Measurements from ENCODE around the gene TPO. TPM values are rescaled to one million over a fixed set of nuclear protein-coding genes. Genes with fewer than 3 reads are reported as not detected.

TPO gene
- polyA plus RNA-seq, 4 donors = 0.34 to 1.7 (median 1.4) TPM; not detected in 1

- WGBS, 3 donors = 87 to 92% (median 90%) methylated on average over 11 of the region's 11 CpGs
- Histone ChIP-seq H3K27me3 (ENCODE audit: control insufficient read depth in 3 of 3, insufficient read depth in 3 of 3, low read length in 3 of 3) (no peaks in the 10 kb centered on the region), H3K27ac (ENCODE audit: low read depth in 1 of 3, low read length in 2 of 3) (no peak overlapping the region), H3K4me3 (ENCODE audit: low read depth in 1 of 3, low read length in 3 of 3) (no peak overlapping the region), H3K36me3 (ENCODE audit: control insufficient read depth in 3 of 3, insufficient read depth in 2 of 3, low read depth in 1 of 3, low read length in 3 of 3) (peaks cover 0 to 2% (median 0%) of the 10 kb centered on the region in 3 donors), H3K4me1 (ENCODE audit: control insufficient read depth in 3 of 3, insufficient read depth in 2 of 3, low read depth in 1 of 3, low read length in 2 of 3) (peaks cover 0 to 20% (median 0%) of the 10 kb centered on the region in 3 donors), H3K9me3 (ENCODE audit: control insufficient read depth in 2 of 2, insufficient read depth in 1 of 2, low read depth in 1 of 2, low read length in 1 of 2) (no peaks in the 10 kb centered on the region)
- DNase-seq = no peak
- no peak for FAIRE-seq
Observed at GRCh38 chr2:1542971-1543370, 129.7 kb downstream of the TPO start.

DNA sequence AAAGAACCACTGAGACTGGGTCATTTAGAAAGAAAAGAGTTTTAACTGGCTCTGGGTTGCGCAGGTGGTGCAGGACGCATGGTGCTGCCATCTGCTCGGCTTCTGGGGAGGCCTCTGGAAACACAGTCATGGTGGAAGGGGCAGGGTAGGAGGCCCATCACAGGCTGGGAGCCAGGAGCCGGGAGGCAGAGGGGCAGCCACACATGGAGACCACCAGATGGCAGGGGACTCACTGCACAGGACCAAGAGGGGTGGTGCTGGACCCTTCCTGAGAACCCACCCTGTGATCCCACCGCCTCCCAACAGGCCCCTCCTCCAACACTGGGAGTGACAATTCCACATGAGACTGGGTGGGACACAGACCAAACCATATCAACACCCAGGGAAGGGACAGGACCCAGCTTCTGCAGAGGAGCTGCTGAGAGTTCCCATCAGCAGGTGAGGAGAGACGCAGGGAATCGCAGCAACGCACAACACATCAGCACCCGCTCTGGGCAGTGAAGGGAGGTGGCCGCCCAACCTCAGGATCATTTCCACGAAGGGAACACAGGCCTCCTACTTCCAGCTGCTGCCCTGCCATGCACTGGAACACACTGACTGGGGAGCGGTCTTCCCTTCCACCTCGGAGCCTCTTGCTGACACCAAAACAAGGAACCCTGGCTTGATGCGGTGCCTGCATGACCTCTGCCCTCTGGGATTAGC, 130.7 kb downstream of the TPO start:
- DNase-seq (no peak), FAIRE-seq (no peak)
- H3K4me3 ChIP-seq (ENCODE audit: low read depth in 1 of 3, low read length in 3 of 3) = no peak overlapping the region
- H3K27me3 ChIP-seq (ENCODE audit: control insufficient read depth in 3 of 3, insufficient read depth in 3 of 3, low read length in 3 of 3) = no peaks in the 10 kb centered on the region
- peaks cover 0 to 20% (median 0%) of the 10 kb centered on the region in 3 donors for H3K4me1 ChIP-seq (ENCODE audit: control insufficient read depth in 3 of 3, insufficient read depth in 2 of 3, low read depth in 1 of 3, low read length in 2 of 3)
- H3K27ac ChIP-seq (ENCODE audit: low read depth in 1 of 3, low read length in 2 of 3) = no peak overlapping the region
- peaks cover 0 to 2% (median 0%) of the 10 kb centered on the region in 3 donors for H3K36me3 ChIP-seq (ENCODE audit: control insufficient read depth in 3 of 3, insufficient read depth in 2 of 3, low read depth in 1 of 3, low read length in 3 of 3)
- WGBS, 3 donors = 85 to 91% (median 88%) methylated on average over 14 of the region's 14 CpGs
- no peaks in the 10 kb centered on the region for H3K9me3 ChIP-seq (ENCODE audit: control insufficient read depth in 2 of 2, insufficient read depth in 1 of 2, low read depth in 1 of 2, low read length in 1 of 2)

- H3K36me3 ChIP-seq (ENCODE audit: control insufficient read depth in 3 of 3, insufficient read depth in 2 of 3, low read depth in 1 of 3, low read length in 3 of 3) = peaks cover 0 to 2% (median 0%) of the 10 kb centered on the region in 3 donors
- H3K9me3 ChIP-seq (ENCODE audit: control insufficient read depth in 2 of 2, insufficient read depth in 1 of 2, low read depth in 1 of 2, low read length in 1 of 2) = no peaks in the 10 kb centered on the region
- DNase-seq (no peak), FAIRE-seq (no peak)
- WGBS, 3 donors = 70 to 77% (median 76%) methylated on average over 4 of the region's 4 CpGs
- no peak overlapping the region for H3K4me3 ChIP-seq (ENCODE audit: low read depth in 1 of 3, low read length in 3 of 3)
- H3K27me3 ChIP-seq (ENCODE audit: control insufficient read depth in 3 of 3, insufficient read depth in 3 of 3, low read length in 3 of 3) = no peaks in the 10 kb centered on the region
- H3K27ac ChIP-seq (ENCODE audit: low read depth in 1 of 3, low read length in 2 of 3) = no peak overlapping the region
- peaks cover 0 to 23% (median 0%) of the 10 kb centered on the region in 3 donors for H3K4me1 ChIP-seq (ENCODE audit: control insufficient read depth in 3 of 3, insufficient read depth in 2 of 3, low read depth in 1 of 3, low read length in 2 of 3)
Observed at GRCh38 chr2:1544478-1545069, 131.3 kb downstream of the TPO start.

DNA sequence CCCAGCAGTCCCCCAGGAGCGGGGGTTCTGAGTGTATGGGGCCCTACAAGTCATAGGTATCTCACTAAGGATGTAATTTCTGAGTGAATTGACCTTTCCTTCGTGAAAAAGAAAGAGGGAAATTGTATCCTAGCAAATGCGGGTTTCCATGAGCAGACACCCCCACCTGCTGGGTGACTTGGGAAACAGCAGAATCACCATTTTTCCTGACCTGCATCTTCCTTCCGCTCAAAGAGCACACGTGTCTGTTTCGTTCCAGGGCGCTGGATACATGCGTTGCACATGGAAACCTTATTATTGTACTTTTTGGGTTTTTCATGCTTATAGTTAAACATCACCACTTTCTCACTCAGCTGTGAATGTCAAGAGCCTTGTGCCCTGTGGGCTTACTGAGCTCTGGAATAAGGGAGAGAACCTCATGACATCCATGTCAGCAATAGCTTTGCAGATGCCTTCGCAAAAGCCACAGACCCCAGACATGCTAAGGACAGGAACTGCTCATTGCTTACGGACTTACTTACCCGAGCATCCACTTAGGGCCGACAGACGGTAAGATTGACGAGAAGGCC, 132.8 kb downstream of the TPO start:
- 29 to 36% (median 31%) methylated on average over 14 of the region's 14 CpGs for WGBS, 3 donors
- Histone ChIP-seq H3K4me1 (ENCODE audit: control insufficient read depth in 3 of 3, insufficient read depth in 2 of 3, low read depth in 1 of 3, low read length in 2 of 3) (peaks cover 0 to 32% (median 0%) of the 10 kb centered on the region in 3 donors), H3K9me3 (ENCODE audit: control insufficient read depth in 2 of 2, insufficient read depth in 1 of 2, low read depth in 1 of 2, low read length in 1 of 2) (no peaks in the 10 kb centered on the region)

GRCh38 chr2:1546901-1547300, 133.6 kb downstream of the TPO start:
- no peak overlapping the region for H3K4me3 ChIP-seq (ENCODE audit: low read depth in 1 of 3, low read length in 3 of 3)
- peak in 1 of 2 donors; percentile 33 for DNase-seq
- no peaks in the 10 kb centered on the region for H3K9me3 ChIP-seq (ENCODE audit: control insufficient read depth in 2 of 2, insufficient read depth in 1 of 2, low read depth in 1 of 2, low read length in 1 of 2)
- FAIRE-seq = no peak
- 86 to 89% (median 88%) methylated on average over 10 of the region's 10 CpGs for WGBS, 3 donors
- no peak overlapping the region for H3K27ac ChIP-seq (ENCODE audit: low read depth in 1 of 3, low read length in 2 of 3)
- no peaks in the 10 kb centered on the region for H3K27me3 ChIP-seq (ENCODE audit: control insufficient read depth in 3 of 3, insufficient read depth in 3 of 3, low read length in 3 of 3)
- peaks cover 0 to 30% (median 0%) of the 10 kb centered on the region in 3 donors for H3K4me1 ChIP-seq (ENCODE audit: control insufficient read depth in 3 of 3, insufficient read depth in 2 of 3, low read depth in 1 of 3, low read length in 2 of 3)
- no peaks in the 10 kb centered on the region for H3K36me3 ChIP-seq (ENCODE audit: control insufficient read depth in 3 of 3, insufficient read depth in 2 of 3, low read depth in 1 of 3, low read length in 3 of 3)

More for the DNA sequence above, 132.8 kb downstream of the TPO start:
- peak; percentile 35 to 75 for DNase-seq
- no peaks in the 10 kb centered on the region for H3K27me3 ChIP-seq (ENCODE audit: control insufficient read depth in 3 of 3, insufficient read depth in 3 of 3, low read length in 3 of 3)
- no peak overlapping the region for H3K4me3 ChIP-seq (ENCODE audit: low read depth in 1 of 3, low read length in 3 of 3)
- H3K36me3 ChIP-seq (ENCODE audit: control insufficient read depth in 3 of 3, insufficient read depth in 2 of 3, low read depth in 1 of 3, low read length in 3 of 3) = no peaks in the 10 kb centered on the region
- H3K27ac ChIP-seq (ENCODE audit: low read depth in 1 of 3, low read length in 2 of 3) = no peak overlapping the region
- no peak for FAIRE-seq

GRCh38 chr2:1548910-1549673, 135.8 kb downstream of the TPO start:
- Histone ChIP-seq H3K27me3 (ENCODE audit: control insufficient read depth in 3 of 3, insufficient read depth in 3 of 3, low read length in 3 of 3) (no peaks in the 10 kb centered on the region), H3K9me3 (ENCODE audit: control insufficient read depth in 2 of 2, insufficient read depth in 1 of 2, low read depth in 1 of 2, low read length in 1 of 2) (no peaks in the 10 kb centered on the region), H3K4me1 (ENCODE audit: control insufficient read depth in 3 of 3, insufficient read depth in 2 of 3, low read depth in 1 of 3, low read length in 2 of 3) (peaks cover 0 to 44% (median 0%) of the 10 kb centered on the region in 3 donors), H3K27ac (ENCODE audit: low read depth in 1 of 3, low read length in 2 of 3) (peak overlapping the region in 1 of 3 donors; percentile 58), H3K36me3 (ENCODE audit: control insufficient read depth in 3 of 3, insufficient read depth in 2 of 3, low read depth in 1 of 3, low read length in 3 of 3) (no peaks in the 10 kb centered on the region), H3K4me3 (ENCODE audit: low read depth in 1 of 3, low read length in 3 of 3) (no peak overlapping the region)
- 77 to 82% (median 79%) methylated on average over 15 of the region's 15 CpGs for WGBS, 3 donors
- FAIRE-seq = no peak
- no peak for DNase-seq

DNA sequence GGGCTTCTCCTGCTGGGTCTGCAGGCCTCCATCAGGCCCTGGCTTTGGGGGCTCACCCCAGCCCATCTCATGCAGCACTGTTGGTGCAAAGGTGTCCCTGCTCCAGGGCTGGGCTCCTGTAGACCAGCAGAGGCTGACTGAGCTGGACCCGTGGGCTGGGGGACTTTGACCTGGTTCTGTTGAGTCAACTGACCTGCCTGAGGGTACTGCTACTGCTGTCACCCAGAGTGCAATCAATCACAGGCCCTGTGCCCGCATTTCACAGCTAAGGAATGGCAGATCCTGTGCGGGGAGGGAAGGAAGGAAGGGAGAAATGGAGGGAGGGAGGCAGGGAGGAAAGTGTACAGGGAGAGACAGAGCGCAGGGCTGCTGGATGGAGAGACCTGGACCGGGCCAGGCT, 136.8 kb downstream of the TPO start:
- peaks cover 0 to 44% (median 0%) of the 10 kb centered on the region in 3 donors for H3K4me1 ChIP-seq (ENCODE audit: control insufficient read depth in 3 of 3, insufficient read depth in 2 of 3, low read depth in 1 of 3, low read length in 2 of 3)
- no peaks in the 10 kb centered on the region for H3K36me3 ChIP-seq (ENCODE audit: control insufficient read depth in 3 of 3, insufficient read depth in 2 of 3, low read depth in 1 of 3, low read length in 3 of 3)
- no peaks in the 10 kb centered on the region for H3K9me3 ChIP-seq (ENCODE audit: control insufficient read depth in 2 of 2, insufficient read depth in 1 of 2, low read depth in 1 of 2, low read length in 1 of 2)
- FAIRE-seq = no peak
- no peak overlapping the region for H3K4me3 ChIP-seq (ENCODE audit: low read depth in 1 of 3, low read length in 3 of 3)
- H3K27me3 ChIP-seq (ENCODE audit: control insufficient read depth in 3 of 3, insufficient read depth in 3 of 3, low read length in 3 of 3) = no peaks in the 10 kb centered on the region
- peak in 1 of 2 donors; percentile 70 for DNase-seq
- peak overlapping the region in 1 of 3 donors; percentile 73 for H3K27ac ChIP-seq (ENCODE audit: low read depth in 1 of 3, low read length in 2 of 3)
- 42 to 65% (median 49%) methylated on average over 5 of the region's 5 CpGs for WGBS, 3 donors

DNA sequence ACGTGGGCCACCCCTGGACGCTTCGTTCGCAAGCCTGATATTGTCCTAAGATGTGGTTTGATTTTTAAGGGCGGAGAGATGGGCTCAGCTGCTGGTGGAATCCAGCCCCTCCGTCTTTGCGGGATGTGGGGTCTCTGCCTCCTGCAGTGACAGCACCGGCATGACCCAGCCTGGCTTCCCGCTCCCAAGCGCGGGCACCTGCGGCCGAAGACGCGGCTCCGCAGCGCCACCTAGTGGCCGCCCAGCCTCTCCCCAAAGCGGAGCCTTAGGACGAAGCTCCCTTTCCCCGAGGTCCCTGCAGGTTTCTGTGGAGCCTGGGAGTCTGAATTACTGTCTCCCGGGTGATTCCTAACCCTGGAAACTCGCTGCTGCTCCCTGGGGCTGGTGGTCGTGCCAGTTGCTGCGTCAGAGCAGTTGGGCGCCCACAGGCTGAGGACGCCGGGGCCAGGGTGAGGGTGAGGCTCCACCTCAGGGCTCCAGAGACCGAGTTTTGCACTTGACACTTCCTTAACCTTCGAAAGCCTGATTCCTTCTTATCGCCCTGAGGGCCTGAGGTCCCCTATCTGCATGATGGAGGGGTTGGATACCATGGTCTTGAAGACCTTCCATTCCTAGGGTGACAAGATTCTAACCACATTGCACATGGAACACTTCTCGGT, 137.5 kb downstream of the TPO start:
- Histone ChIP-seq H3K27ac (ENCODE audit: low read depth in 1 of 3, low read length in 2 of 3) (peak overlapping the region in 1 of 3 donors; percentile 73), H3K4me1 (ENCODE audit: control insufficient read depth in 3 of 3, insufficient read depth in 2 of 3, low read depth in 1 of 3, low read length in 2 of 3) (peaks cover 0 to 44% (median 0%) of the 10 kb centered on the region in 3 donors), H3K4me3 (ENCODE audit: low read depth in 1 of 3, low read length in 3 of 3) (no peak overlapping the region), H3K36me3 (ENCODE audit: control insufficient read depth in 3 of 3, insufficient read depth in 2 of 3, low read depth in 1 of 3, low read length in 3 of 3) (no peaks in the 10 kb centered on the region), H3K27me3 (ENCODE audit: control insufficient read depth in 3 of 3, insufficient read depth in 3 of 3, low read length in 3 of 3) (no peaks in the 10 kb centered on the region), H3K9me3 (ENCODE audit: control insufficient read depth in 2 of 2, insufficient read depth in 1 of 2, low read depth in 1 of 2, low read length in 1 of 2) (no peaks in the 10 kb centered on the region)
- peak; percentile 31 to 83 for DNase-seq
- WGBS, 3 donors = 21 to 26% (median 22%) methylated on average over 31 to 32 of the region's 32 CpGs
- FAIRE-seq = no peak

Measured in small intestine (tissue), 7 donors.